Fibroblast of lung (primary cell): ENCODE data around the gene CIB4. TPM values are rescaled to one million over a fixed set of nuclear protein-coding genes. Genes with fewer than 3 reads are reported as not detected.

Experiments used
- DNase-seq, 2 donors: peaks; one replicate each; pipeline versions ENCODE4 v3.0.0 to v3.0.0-alpha.2; 2010; ENCODE audit warnings: low read depth in 2 of 2
- H2AFZ ChIP-seq: 2 replicates; pipeline ENCODE4 v1.5.1; 2012; ENCODE audit warnings: low read length, control low read depth, inconsistent platforms
- H3K27ac ChIP-seq: 2 replicates; pipeline ENCODE4 v1.5.1; 2011; ENCODE audit warnings: low read length, control low read depth; ENCODE audit not compliant: insufficient read depth
- H3K27me3 ChIP-seq: 2 replicates; pipeline ENCODE4 v1.5.1; 2011; ENCODE audit warnings: mild to moderate bottlenecking, low read length; ENCODE audit not compliant: control insufficient read depth, insufficient read depth
- H3K36me3 ChIP-seq: 2 replicates; pipeline ENCODE4 v1.5.1; 2011; ENCODE audit warnings: low read length; ENCODE audit not compliant: control insufficient read depth, insufficient read depth
- H3K4me1 ChIP-seq: 2 replicates; pipeline ENCODE4 v1.5.1; 2011; ENCODE audit warnings: low read length; ENCODE audit not compliant: control insufficient read depth, insufficient read depth; ENCODE audit errors: extremely low read depth
- H3K4me2 ChIP-seq: 2 replicates; pipeline ENCODE4 v1.5.1; 2011; ENCODE audit warnings: low read length, control low read depth; ENCODE audit not compliant: insufficient read depth; ENCODE audit errors: extremely low read depth
- H3K4me3 ChIP-seq, 4 experiments: fragments of 200-600 bp in 1 of 4; sonication (generic) in 1 of 4; replicated peaks in 1 of 4; 2 replicates each; pipeline ENCODE4 v1.5.1; 2011 to 2016; ENCODE audit warnings: low read length in 4 of 4, low read depth in 3 of 4, mild to moderate bottlenecking in 3 of 4, control low read depth in 2 of 4, inconsistent platforms in 1 of 4, mixed read lengths in 1 of 4; ENCODE audit not compliant: insufficient read depth in 1 of 4; ENCODE audit errors: control extremely low read depth in 1 of 4
- H3K79me2 ChIP-seq: 2 replicates; pipeline ENCODE4 v1.5.1; 2012; ENCODE audit warnings: mild to moderate bottlenecking, low read length, inconsistent platforms; ENCODE audit not compliant: control insufficient read depth, insufficient read depth
- H3K9ac ChIP-seq: 2 replicates; pipeline ENCODE4 v1.5.1; 2011; ENCODE audit warnings: mild to moderate bottlenecking, low read length, control low read depth; ENCODE audit not compliant: insufficient read depth
- H3K9me3 ChIP-seq: 2 replicates; pipeline ENCODE4 v1.5.1; 2012; ENCODE audit warnings: low read depth, low read length; ENCODE audit not compliant: control insufficient read depth, insufficient read depth
- H4K20me1 ChIP-seq: 2 replicates; pipeline ENCODE4 v1.5.1; 2011; ENCODE audit warnings: low read length; ENCODE audit not compliant: control insufficient read depth, insufficient read depth; ENCODE audit errors: extremely low read depth
- CTCF ChIP-seq, 2 donors: IDR thresholded peaks in 1 of 2; conservative IDR thresholded peaks in 1 of 2; 1 replicate in 1 of 2; 2 replicates in 1 of 2; pipeline ENCODE4 v1.5.1; 2011 to 2012; ENCODE audit warnings: low read length in 2 of 2, control low read depth in 1 of 2, inconsistent platforms in 1 of 2, low read depth in 1 of 2, mild to moderate bottlenecking in 1 of 2
- EZH2 ChIP-seq: IDR thresholded peaks from 2 replicates; pipeline ENCODE4 v1.5.1; 2012; ENCODE audit warnings: low read length, control low read depth, mild to moderate bottlenecking; ENCODE audit errors: missing control alignments
- polyA plus RNA-seq, 2 donors: library from polyadenylated mRNA; depleted of rRNA in 1 of 2; stranded (reverse) in 1 of 2; unstranded in 1 of 2; fragments of >200 nt; gene quantifications; 2 replicates each; pipeline ENCODE4 v1.2.1, GENCODE V29; 2011 to 2012; ENCODE audit warnings: missing spikeins in 1 of 2
- total RNA-seq: library from RNA; depleted of rRNA; stranded (reverse); fragments of >200 nt; gene quantifications from 2 replicates; pipeline ENCODE4 v1.2.1, GENCODE V29; 2014

CIB4 gene
- total and polyA plus RNA-seq, 2 donors (not counting 1 experiment from before 2014, with no cell fraction given), result not detected

GRCh38 chr2:26607698-26608097 lies 33.5 kb downstream of the CIB4 start:
- no peak overlapping the region for H3K9ac ChIP-seq
- DNase-seq, result no peak
- peaks cover 18% of the 10 kb centered on the region for H3K27me3 ChIP-seq
- H2AFZ ChIP-seq, result no peak overlapping the region
- H3K4me1 ChIP-seq, result no peaks in the 10 kb centered on the region
- no peaks in the 10 kb centered on the region for H4K20me1 ChIP-seq
- no peak overlapping the region for H3K4me3 ChIP-seq
- H3K79me2 ChIP-seq, result no peaks in the 10 kb centered on the region
- TF ChIP-seq EZH2 (no peak), CTCF (conservative IDR thresholded peaks at IDR 0.05 in 1 of 2, IDR thresholded peaks at IDR 0.05 in 1 of 2; ENCODE audit: low read depth in 1 of 2, low read length in 2 of 2) (no peak)
- H3K4me2 ChIP-seq, result no peak overlapping the region
- H3K36me3 ChIP-seq, result no peaks in the 10 kb centered on the region
- H3K27ac ChIP-seq, result no peak overlapping the region
- no peaks in the 10 kb centered on the region for H3K9me3 ChIP-seq

GRCh38 chr2:26606847-26607190 lies 34.3 kb downstream of the CIB4 start:
- H3K27me3 ChIP-seq, result peaks cover 15% of the 10 kb centered on the region
- DNase-seq, result no peak
- no peaks in the 10 kb centered on the region for H3K9me3 ChIP-seq
- TF ChIP-seq EZH2 (no peak), CTCF (conservative IDR thresholded peaks at IDR 0.05 in 1 of 2, IDR thresholded peaks at IDR 0.05 in 1 of 2; ENCODE audit: low read depth in 1 of 2, low read length in 2 of 2) (no peak)
- no peak overlapping the region for H3K4me3 ChIP-seq
- no peaks in the 10 kb centered on the region for H3K4me1 ChIP-seq
- no peaks in the 10 kb centered on the region for H4K20me1 ChIP-seq
- H3K27ac ChIP-seq, result no peak overlapping the region
- H2AFZ ChIP-seq, result no peak overlapping the region
- no peak overlapping the region for H3K4me2 ChIP-seq
- H3K79me2 ChIP-seq, result no peaks in the 10 kb centered on the region
- no peak overlapping the region for H3K9ac ChIP-seq
- no peaks in the 10 kb centered on the region for H3K36me3 ChIP-seq

- no peaks in the 10 kb centered on the region for H4K20me1 ChIP-seq
Observed at GRCh38 chr2:26605999-26606846, 34.9 kb downstream of the CIB4 start.

More at GRCh38 chr2:26605999-26606846, 34.9 kb downstream of the CIB4 start:
- Histone ChIP-seq H2AFZ (no peak overlapping the region), H3K4me2 (no peak overlapping the region), H3K4me3 (no peak overlapping the region), H3K27ac (no peak overlapping the region), H3K36me3 (no peaks in the 10 kb centered on the region), H3K9ac (no peak overlapping the region), H3K27me3 (peaks cover 14% of the 10 kb centered on the region), H3K4me1 (no peaks in the 10 kb centered on the region), H3K79me2 (no peaks in the 10 kb centered on the region), H3K9me3 (no peaks in the 10 kb centered on the region)
- DNase-seq, result no peak
- peak; percentile 13 for TF ChIP-seq EZH2
- TF ChIP-seq CTCF (conservative IDR thresholded peaks at IDR 0.05 in 1 of 2, IDR thresholded peaks at IDR 0.05 in 1 of 2; ENCODE audit: low read depth in 1 of 2, low read length in 2 of 2), result no peak
